H1 (cell line): ENCODE results near the gene GRID1. TPM values are rescaled to one million over a fixed set of nuclear protein-coding genes. Genes with fewer than 3 reads are reported as not detected.

ENCODE experiments used
- CTCF ChIA-PET: fragments of 300-600 bp; sonication (Branson Sonifier 250); formaldehyde crosslinking; loops from one replicate; lab custom pipeline; 2021; ENCODE audit not compliant: partially characterized antibody; lab: Charles Lee
- POLR2A ChIA-PET: fragments of 300-600 bp; sonication (Branson Sonifier 250); formaldehyde crosslinking; loops from one replicate; lab custom pipeline; 2021; ENCODE audit warnings: inconsistent platforms; ENCODE audit not compliant: partially characterized antibody; lab: Charles Lee
- DNase-seq, 2 experiments: peaks; one replicate each; pipeline versions ENCODE4 v3.0.0 to v3.0.0-alpha.2; 2010 to 2022; ENCODE audit warnings: low spot score in 2 of 2, low read depth in 1 of 2, mixed read lengths in 1 of 2
- FAIRE-seq: peaks from 2 replicates; lab custom pipeline; 2011; peaks lifted over from hg19 to GRCh38; lab: Jason Lieb, UNC
- H2AFZ ChIP-seq: 2 replicates; pipeline ENCODE4 v1.8.1; 2012; ENCODE audit warnings: low read length, inconsistent platforms
- H2AK5ac ChIP-seq: 2 replicates; pipeline ENCODE4 v1.6.1; 2013; ENCODE audit warnings: low read depth, low read length
- H2BK120ac ChIP-seq: replicated peaks from 2 replicates; pipeline ENCODE3; 2013; ENCODE audit warnings: low read depth, low read length, inconsistent platforms
- H2BK12ac ChIP-seq: 2 replicates; pipeline ENCODE4 v1.6.1; 2013; ENCODE audit warnings: low read depth, low read length
- H2BK15ac ChIP-seq: 2 replicates; pipeline ENCODE4 v1.6.1; 2013; ENCODE audit warnings: low read length
- H2BK20ac ChIP-seq: 2 replicates; pipeline ENCODE4 v1.6.1; 2013; ENCODE audit warnings: low read length
- H2BK5ac ChIP-seq: 2 replicates; pipeline ENCODE4 v1.6.1; 2013; ENCODE audit warnings: low read depth, low read length
- H3K14ac ChIP-seq: 2 replicates; pipeline ENCODE4 v1.6.1; 2013; ENCODE audit warnings: inconsistent platforms; ENCODE audit not compliant: insufficient read length
- H3K18ac ChIP-seq: 2 replicates; pipeline ENCODE4 v1.6.1; 2013; ENCODE audit warnings: low read length; ENCODE audit errors: extremely low read depth
- H3K23ac ChIP-seq: 2 replicates; pipeline ENCODE4 v1.6.1; 2013; ENCODE audit warnings: inconsistent platforms; ENCODE audit not compliant: insufficient read length
- H3K23me2 ChIP-seq: 2 replicates; pipeline ENCODE4 v1.6.1; 2013; ENCODE audit warnings: low read depth, low read length
- H3K27ac ChIP-seq: 2 replicates; pipeline ENCODE4 v1.6.1; 2011; ENCODE audit warnings: low read depth, low read length, inconsistent platforms
- H3K27me3 ChIP-seq, 4 experiments: replicated peaks in 1 of 4; 1 replicate in 1 of 4; 2 replicates in 3 of 4; pipeline versions ENCODE4 v1.6.1 to v1.8.1; 2011 to 2013; ENCODE audit warnings: low read length in 3 of 4, mild to moderate bottlenecking in 3 of 4, inconsistent platforms in 2 of 4, mixed read lengths in 2 of 4, moderate library complexity in 1 of 4; ENCODE audit not compliant: control insufficient read depth in 3 of 4, insufficient read depth in 3 of 4; ENCODE audit errors: extremely low read depth in 1 of 4
- H3K36me3 ChIP-seq, 4 experiments: 2 replicates each; pipeline versions ENCODE4 v1.6.1 to v1.8.1; 2011 to 2013; ENCODE audit warnings: mild to moderate bottlenecking in 4 of 4, low read length in 3 of 4, moderate library complexity in 2 of 4, control low read depth in 1 of 4, inconsistent platforms in 1 of 4; ENCODE audit not compliant: insufficient read depth in 4 of 4, control insufficient read depth in 2 of 4
- H3K4ac ChIP-seq: replicated peaks from 2 replicates; pipeline ENCODE3; 2013; ENCODE audit warnings: low read length, low read depth, mixed read lengths, inconsistent platforms; ENCODE audit not compliant: insufficient read length
- H3K4me1 ChIP-seq, 4 experiments: replicated peaks in 1 of 4; 1 replicate in 1 of 4; 2 replicates in 3 of 4; pipeline versions ENCODE4 v1.6.1 to v1.8.1; 2011 to 2013; ENCODE audit warnings: low read length in 3 of 4, inconsistent platforms in 2 of 4, mixed read lengths in 1 of 4; ENCODE audit not compliant: insufficient read depth in 4 of 4, control insufficient read depth in 3 of 4
- H3K4me2 ChIP-seq, 2 experiments: 2 replicates each; pipeline versions ENCODE4 v1.6.1 to v1.8.1; 2011 to 2013; ENCODE audit warnings: low read depth in 2 of 2, low read length in 2 of 2, control low read depth in 1 of 2, inconsistent platforms in 1 of 2, mild to moderate bottlenecking in 1 of 2; ENCODE audit not compliant: insufficient read depth in 1 of 2
- H3K4me3 ChIP-seq, 4 experiments: fragments of 200-600, 300-600 bp in 1 of 4; sonication (generic), shearing (Covaris generic), sonication (Bioruptor Twin) in 1 of 4; 2 replicates each; pipeline versions ENCODE4 v1.5.1 to v1.8.1; 2011 to 2016; ENCODE audit warnings: low read length in 4 of 4, low read depth in 3 of 4, control low read depth in 2 of 4, inconsistent platforms in 2 of 4, mild to moderate bottlenecking in 2 of 4, mixed read lengths in 1 of 4, moderate library complexity in 1 of 4; ENCODE audit not compliant: insufficient read depth in 2 of 4; ENCODE audit errors: extremely low read depth in 1 of 4
- H3K56ac ChIP-seq: replicated peaks from 2 replicates; pipeline ENCODE3; 2013; ENCODE audit warnings: low read depth, mild to moderate bottlenecking, mixed read lengths, low read length, inconsistent platforms; ENCODE audit not compliant: insufficient read length
- H3K79me1 ChIP-seq: 2 replicates; pipeline ENCODE4 v1.6.1; 2013; ENCODE audit warnings: low read depth, low read length, control low read depth
- H3K79me2 ChIP-seq, 2 experiments: 2 replicates each; pipeline versions ENCODE4 v1.6.1 to v1.8.1; 2012 to 2013; ENCODE audit warnings: low read length in 2 of 2, mild to moderate bottlenecking in 2 of 2, inconsistent platforms in 1 of 2; ENCODE audit not compliant: insufficient read depth in 2 of 2, control insufficient read depth in 1 of 2
- H3K9ac ChIP-seq, 4 experiments: replicated peaks in 1 of 4; 1 replicate in 1 of 4; 2 replicates in 3 of 4; pipeline versions ENCODE4 v1.6.1 to v1.8.1; 2011 to 2013; ENCODE audit warnings: low read depth in 3 of 4, low read length in 3 of 4, control low read depth in 2 of 4, mild to moderate bottlenecking in 2 of 4, moderate library complexity in 2 of 4, inconsistent platforms in 1 of 4; ENCODE audit errors: extremely low read depth in 1 of 4
- H3K9me3 ChIP-seq, 2 experiments: 2 replicates each; pipeline versions ENCODE4 v1.6.1 to v1.8.1; 2012 to 2013; ENCODE audit warnings: mild to moderate bottlenecking in 2 of 2, moderate library complexity in 2 of 2, control low read depth in 1 of 2, inconsistent platforms in 1 of 2, low read depth in 1 of 2, low read length in 1 of 2, mixed read lengths in 1 of 2; ENCODE audit not compliant: insufficient read depth in 2 of 2
- H4K20me1 ChIP-seq, 2 experiments: replicated peaks in 1 of 2; 2 replicates each; pipeline versions ENCODE3 to v1.8.1; 2011 to 2013; ENCODE audit warnings: inconsistent platforms in 2 of 2, low read length in 2 of 2, mild to moderate bottlenecking in 1 of 2; ENCODE audit not compliant: insufficient read depth in 2 of 2, control insufficient read depth in 1 of 2
- H4K5ac ChIP-seq: 2 replicates; pipeline ENCODE4 v1.6.1; 2013; ENCODE audit warnings: low read length, low read depth, mixed read lengths, inconsistent platforms; ENCODE audit not compliant: insufficient read length
- H4K8ac ChIP-seq: 2 replicates; pipeline ENCODE4 v1.8.0; 2013; ENCODE audit warnings: mild to moderate bottlenecking, moderate library complexity, low read length, inconsistent platforms; ENCODE audit not compliant: insufficient read depth; ENCODE audit errors: extremely low read depth
- H4K91ac ChIP-seq: replicated peaks from 2 replicates; pipeline ENCODE3; 2013; ENCODE audit warnings: low read length, mixed read lengths, inconsistent platforms; ENCODE audit not compliant: insufficient read length
- CTBP2 ChIP-seq: IDR thresholded peaks from 2 replicates; pipeline ENCODE4 v1.7.0; 2011; ENCODE audit warnings: borderline replicate concordance, mild to moderate bottlenecking, moderate library complexity, mixed read lengths, low read length; ENCODE audit not compliant: insufficient read depth, insufficient read length
- KDM4A ChIP-seq: IDR thresholded peaks from one replicate; pipeline ENCODE4 v1.7.1; 2012; ENCODE audit warnings: low read depth, mild to moderate bottlenecking, moderate library complexity, low read length, inconsistent platforms; ENCODE audit not compliant: severe bottlenecking
- POLR2A ChIP-seq, 2 experiments: IDR thresholded peaks; 1 replicate in 1 of 2; 2 replicates in 1 of 2; pipeline ENCODE4 v1.6.1; 2011; ENCODE audit warnings: low read depth in 2 of 2, low read length in 2 of 2, mild to moderate bottlenecking in 2 of 2; ENCODE audit errors: control extremely low read depth in 1 of 2
- SIRT6 ChIP-seq: IDR thresholded peaks from one replicate; pipeline ENCODE4 v1.7.1; 2012; ENCODE audit warnings: low read length, inconsistent platforms
- TBP ChIP-seq: IDR thresholded peaks from 2 replicates; pipeline ENCODE4 v1.6.1; 2011; ENCODE audit warnings: low read depth, low read length, improper control_type of control experiment
- ZNF274 ChIP-seq: IDR thresholded peaks from 2 replicates; pipeline ENCODE4 v1.7.0; 2012; ENCODE audit warnings: low read length, borderline replicate concordance; ENCODE audit errors: extremely low read depth
- WGBS, 2 experiments: shearing (Covaris generic) in 1 of 2; methylation state at CpG; one replicate each; pipeline versions ENCODE4 v1.1.6 to v1.1.7; 2013 to 2015; ENCODE audit warnings: low lambda C conversion rate in 2 of 2, mixed read lengths in 2 of 2, inconsistent platforms in 1 of 2, low coverage in 1 of 2, missing lambda C conversion rate in 1 of 2; ENCODE audit not compliant: insufficient replicate concordance in 2 of 2, insufficient coverage in 1 of 2, insufficient read length in 1 of 2; ENCODE audit errors: extremely low coverage in 1 of 2, missing lambda C conversion rate in 1 of 2; 5-methylcytosine and 5-hydroxymethylcytosine counted together
- polyA plus RNA-seq, 7 experiments: library from polyadenylated mRNA; depleted of rRNA in 3 of 7; stranded (reverse) in 5 of 7; unstranded in 2 of 7; fragments of >200 nt in 5 of 7; fragments of 200-250 nt in 2 of 7; gene quantifications; 1 replicate in 5 of 7; 2 replicates in 1 of 7; 4 replicates in 1 of 7; pipeline versions ENCODE4 v1.2.1 to v1.2.3, GENCODE V29; 2011 to 2013; ENCODE audit warnings: missing spikeins in 2 of 7, mixed read lengths in 2 of 7
- total RNA-seq: library from RNA; stranded (reverse); fragmentation: NEBNext Ultra II Directional; extraction: Animal tissue kit (Norgen Biotek cat#: 25700); gene quantifications from 2 replicates; pipeline ENCODE4 v1.2.1, GENCODE V29; 2021
- TF ChIP-seq, protein P1 (sequence below), 3 experiments: IDR thresholded peaks; 1 replicate in 2 of 3; 2 replicates in 1 of 3; pipeline versions ENCODE4 v1.5.1 to v1.6.1; 2011; ENCODE audit warnings: low read length in 3 of 3, mild to moderate bottlenecking in 3 of 3, inconsistent platforms in 2 of 3, low read depth in 1 of 3, moderate library complexity in 1 of 3; ENCODE audit not compliant: insufficient read depth in 1 of 3; ENCODE audit errors: control extremely low read depth in 1 of 3

Gene GRID1
- total and polyA plus RNA-seq, 2 of the 8 experiments (the other 6 are each of a cell fraction or from before 2014, with no cell fraction given), result 0.22 to 0.30 TPM

DNA sequence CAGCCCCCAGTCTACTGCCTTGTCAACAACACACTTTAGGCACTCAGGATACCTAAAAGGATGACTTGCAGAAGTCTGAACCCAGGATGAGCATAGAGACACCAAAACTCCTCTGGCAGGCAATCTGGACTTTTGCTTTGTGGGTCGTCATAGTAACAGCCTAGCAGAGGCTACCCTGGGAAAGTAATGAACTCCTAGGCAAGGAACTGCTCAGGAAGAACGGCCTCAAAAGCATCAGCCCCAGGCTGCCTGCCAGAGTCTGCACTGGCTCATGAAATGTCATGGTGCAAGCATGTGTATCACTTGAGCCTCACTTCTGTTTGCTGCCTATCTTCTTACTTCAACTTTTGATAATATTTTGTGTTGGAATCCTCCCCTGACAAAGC is 715.1 kb downstream of the GRID1 start:
- no peak overlapping the region for H2AFZ ChIP-seq
- no peak overlapping the region for H4K8ac ChIP-seq
- H2BK120ac ChIP-seq, result no peak overlapping the region
- H3K79me2 ChIP-seq, result no peaks in the 10 kb centered on the region
- H3K4ac ChIP-seq, result no peak overlapping the region
- H3K4me2 ChIP-seq, result no peak overlapping the region
- H4K91ac ChIP-seq, result no peak overlapping the region
- H3K9ac ChIP-seq, result no peak overlapping the region
- no peak overlapping the region for H3K4me3 ChIP-seq
- H2AK5ac ChIP-seq, result no peak overlapping the region
- H4K20me1 ChIP-seq, result no peaks in the 10 kb centered on the region
- no peak overlapping the region for H4K5ac ChIP-seq
- WGBS, 2 experiments, result 85% methylated on average over 2 of the region's 2 CpGs; no CpG with 5 or more reads in 1 of the 2 experiments
- no peak overlapping the region for H2BK5ac ChIP-seq
- no peak overlapping the region for H3K56ac ChIP-seq
- TF ChIP-seq ZNF274 (no peak), CTBP2 (no peak), SIRT6 (no peak), TBP (no peak), KDM4A (no peak), POLR2A (IDR thresholded peaks at IDR 0.05; ENCODE audit: control extremely low read depth in 1 of 2, low read depth in 2 of 2, low read length in 2 of 2) (no peak)
- TF ChIP-seq, protein P1, sequence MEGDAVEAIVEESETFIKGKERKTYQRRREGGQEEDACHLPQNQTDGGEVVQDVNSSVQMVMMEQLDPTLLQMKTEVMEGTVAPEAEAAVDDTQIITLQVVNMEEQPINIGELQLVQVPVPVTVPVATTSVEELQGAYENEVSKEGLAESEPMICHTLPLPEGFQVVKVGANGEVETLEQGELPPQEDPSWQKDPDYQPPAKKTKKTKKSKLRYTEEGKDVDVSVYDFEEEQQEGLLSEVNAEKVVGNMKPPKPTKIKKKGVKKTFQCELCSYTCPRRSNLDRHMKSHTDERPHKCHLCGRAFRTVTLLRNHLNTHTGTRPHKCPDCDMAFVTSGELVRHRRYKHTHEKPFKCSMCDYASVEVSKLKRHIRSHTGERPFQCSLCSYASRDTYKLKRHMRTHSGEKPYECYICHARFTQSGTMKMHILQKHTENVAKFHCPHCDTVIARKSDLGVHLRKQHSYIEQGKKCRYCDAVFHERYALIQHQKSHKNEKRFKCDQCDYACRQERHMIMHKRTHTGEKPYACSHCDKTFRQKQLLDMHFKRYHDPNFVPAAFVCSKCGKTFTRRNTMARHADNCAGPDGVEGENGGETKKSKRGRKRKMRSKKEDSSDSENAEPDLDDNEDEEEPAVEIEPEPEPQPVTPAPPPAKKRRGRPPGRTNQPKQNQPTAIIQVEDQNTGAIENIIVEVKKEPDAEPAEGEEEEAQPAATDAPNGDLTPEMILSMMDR (IDR thresholded peaks at IDR 0.05; ENCODE audit: control extremely low read depth in 1 of 3, insufficient read depth in 1 of 3, low read depth in 1 of 3, low read length in 3 of 3), result no peak
- TF ChIP-seq, all 59 proteins: peak for 0
- H3K79me1 ChIP-seq, result no peaks in the 10 kb centered on the region; the same call in 1 of the 2 replicates
- no peak overlapping the region for H3K23ac ChIP-seq
- ChIA-PET CTCF (no interaction called here), POLR2A (no interaction called here)
- H3K14ac ChIP-seq, result no peak overlapping the region
- H3K36me3 ChIP-seq, result no peaks in the 10 kb centered on the region
- H3K4me1 ChIP-seq, result peaks cover 0 to 3% (median 0%) of the 10 kb centered on the region in 4 experiments; a peak in 1 of 7 replicates
- no peak overlapping the region for H2BK20ac ChIP-seq
- no peak overlapping the region for H2BK15ac ChIP-seq
- H3K27ac ChIP-seq, result no peak overlapping the region
- FAIRE-seq, result no peak
- no peaks in the 10 kb centered on the region for H3K27me3 ChIP-seq
- H3K9me3 ChIP-seq, result no peaks in the 10 kb centered on the region
- no peaks in the 10 kb centered on the region for H3K23me2 ChIP-seq
- H2BK12ac ChIP-seq, result no peak overlapping the region
- no peak for DNase-seq
- H3K18ac ChIP-seq, result no peak overlapping the region
